HG03139 (cell line): ENCODE results near the gene IZUMO2.

Experiments used
- ATAC-seq: cut with Tn5 transposase; IDR thresholded peaks from one replicate; pipeline ENCODE4 v1.9.1; 2021; ENCODE audit not compliant: unreplicated experiment

Gene IZUMO2

GRCh38 chr19:50162988-50163387, at the start of gene IZUMO2:
Gene IZUMO2, minus strand, starts transcription at chr19:50163281. Its CDS starts 87 bp downstream, at chr19:50163194.
- no peak for ATAC-seq

- ATAC-seq = no peak
Observed at GRCh38 chr19:50210425-50210824, 47.3 kb upstream of the IZUMO2 start.

- no peak for ATAC-seq
Observed at GRCh38 chr19:50209131-50209530, 46.0 kb upstream of the IZUMO2 start.

- ATAC-seq = no peak
Observed at GRCh38 chr19:50207730-50208129, 44.6 kb upstream of the IZUMO2 start.

- no peak for ATAC-seq
Observed at GRCh38 chr19:50206191-50206590, 43.1 kb upstream of the IZUMO2 start.

GRCh38 chr19:50205681-50206138, 42.6 kb upstream of the IZUMO2 start:
- no peak for ATAC-seq

- no peak for ATAC-seq
Observed at GRCh38 chr19:50204811-50205675, 42.0 kb upstream of the IZUMO2 start.

GRCh38 chr19:50204081-50204428, 41.0 kb upstream of the IZUMO2 start:
- ATAC-seq = no peak

- ATAC-seq = no peak
Observed at GRCh38 chr19:50203281-50204080, 40.4 kb upstream of the IZUMO2 start, which contains the start of gene MYH14. Gene MYH14, plus strand, starts transcription at chr19:50203622. Its CDS starts 6,744 bp downstream, at chr19:50210366.

GRCh38 chr19:50202962-50203280, 39.8 kb upstream of the IZUMO2 start:
- no peak for ATAC-seq

- ATAC-seq = no peak
Observed at GRCh38 chr19:50202386-50202785, 39.3 kb upstream of the IZUMO2 start.

- no peak for ATAC-seq
Observed at GRCh38 chr19:50199259-50199555, 36.1 kb upstream of the IZUMO2 start.

- ATAC-seq = no peak
Observed at GRCh38 chr19:50198431-50199258, 35.6 kb upstream of the IZUMO2 start.

GRCh38 chr19:50197348-50197747, 34.3 kb upstream of the IZUMO2 start:
- no peak for ATAC-seq

GRCh38 chr19:50196322-50196932, 33.3 kb upstream of the IZUMO2 start:
- no peak for ATAC-seq

GRCh38 chr19:50195224-50195623, 32.1 kb upstream of the IZUMO2 start:
- ATAC-seq = no peak

GRCh38 chr19:50192463-50193211, 29.6 kb upstream of the IZUMO2 start:
- ATAC-seq = no peak

- ATAC-seq = no peak
Observed at GRCh38 chr19:50191216-50191615, 28.1 kb upstream of the IZUMO2 start.

GRCh38 chr19:50190439-50190891, 27.4 kb upstream of the IZUMO2 start:
- ATAC-seq = no peak

GRCh38 chr19:50189331-50189730, 26.2 kb upstream of the IZUMO2 start:
- ATAC-seq = no peak
